ENCODE results near the gene RHEB. TPM values are rescaled to one million over a fixed set of nuclear protein-coding genes. Genes with fewer than 3 reads are reported as not detected.

Gene RHEB
- total and polyA plus RNA-seq, 2 of the 13 experiments (the other 11 are each of a cell fraction or from before 2014, with no cell fraction given) = 55.0 to 77.6 TPM

DNA sequence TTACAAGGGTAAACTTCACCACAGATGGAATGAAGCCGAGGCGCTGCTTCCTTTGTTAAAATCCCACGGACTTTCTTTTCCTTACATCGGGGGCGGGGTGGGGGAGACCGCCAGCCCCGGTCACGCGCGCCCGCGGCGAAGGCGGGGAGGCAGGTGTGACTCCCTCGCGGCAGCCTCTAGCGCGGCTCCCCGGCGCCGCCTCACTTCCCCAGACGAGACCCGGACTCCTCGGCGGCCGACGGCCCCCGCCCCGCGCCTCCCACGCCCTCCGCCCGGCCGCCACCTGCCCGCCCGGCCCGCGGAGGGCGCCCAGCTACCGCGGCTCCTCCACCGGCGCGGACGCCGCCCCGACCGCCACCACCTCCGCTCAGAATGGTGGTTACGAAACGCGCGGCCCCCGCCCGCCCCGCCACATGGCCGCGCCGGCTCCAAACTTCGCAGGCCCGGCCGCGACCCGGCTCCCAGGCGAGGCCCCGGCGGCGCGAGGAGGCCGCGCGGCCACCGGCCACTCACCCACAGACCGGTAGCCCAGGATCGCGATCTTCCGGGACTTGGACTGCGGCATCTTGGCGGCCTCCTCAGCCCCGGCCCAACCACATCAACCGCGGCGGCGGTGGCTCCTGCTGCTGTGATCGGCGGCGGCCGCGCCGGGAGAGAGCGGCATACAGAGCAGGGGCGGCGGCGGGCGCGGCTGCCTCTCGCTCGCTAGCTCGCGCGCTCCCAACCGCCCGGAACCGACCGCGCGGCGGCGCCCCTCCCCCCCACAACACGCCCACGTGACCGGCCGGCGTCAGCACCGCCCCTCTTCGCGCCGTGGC is 539 bp downstream of the RHEB start (continued):
- 0 out of 2 replicates have a peak, but pooled peaks have one; percentile 20 for TF ChIP-seq ZNF687 (CRISPR knock-in tag; IDR thresholded peaks at IDR 0.05)
- 0 out of 4 replicates have a peak, but pooled peaks of 1 of the 2 experiments have one; percentile 38 for TF ChIP-seq POLR2A (IDR thresholded peaks at IDR 0.05; ENCODE audit: insufficient read depth in 1 of 2, low read depth in 2 of 2, low read length in 2 of 2)
- TF ChIP-seq, protein P1, sequence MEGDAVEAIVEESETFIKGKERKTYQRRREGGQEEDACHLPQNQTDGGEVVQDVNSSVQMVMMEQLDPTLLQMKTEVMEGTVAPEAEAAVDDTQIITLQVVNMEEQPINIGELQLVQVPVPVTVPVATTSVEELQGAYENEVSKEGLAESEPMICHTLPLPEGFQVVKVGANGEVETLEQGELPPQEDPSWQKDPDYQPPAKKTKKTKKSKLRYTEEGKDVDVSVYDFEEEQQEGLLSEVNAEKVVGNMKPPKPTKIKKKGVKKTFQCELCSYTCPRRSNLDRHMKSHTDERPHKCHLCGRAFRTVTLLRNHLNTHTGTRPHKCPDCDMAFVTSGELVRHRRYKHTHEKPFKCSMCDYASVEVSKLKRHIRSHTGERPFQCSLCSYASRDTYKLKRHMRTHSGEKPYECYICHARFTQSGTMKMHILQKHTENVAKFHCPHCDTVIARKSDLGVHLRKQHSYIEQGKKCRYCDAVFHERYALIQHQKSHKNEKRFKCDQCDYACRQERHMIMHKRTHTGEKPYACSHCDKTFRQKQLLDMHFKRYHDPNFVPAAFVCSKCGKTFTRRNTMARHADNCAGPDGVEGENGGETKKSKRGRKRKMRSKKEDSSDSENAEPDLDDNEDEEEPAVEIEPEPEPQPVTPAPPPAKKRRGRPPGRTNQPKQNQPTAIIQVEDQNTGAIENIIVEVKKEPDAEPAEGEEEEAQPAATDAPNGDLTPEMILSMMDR (CRISPR knock-in tag; IDR thresholded peaks at IDR 0.05) = peak; percentile 12; the same call in 1 of the 2 replicates
- peak; percentile 88 for TF ChIP-seq ASH2L (IDR thresholded peaks at IDR 0.05; ENCODE audit: insufficient read length, low read depth, low read length)
- TF ChIP-seq, protein P2, sequence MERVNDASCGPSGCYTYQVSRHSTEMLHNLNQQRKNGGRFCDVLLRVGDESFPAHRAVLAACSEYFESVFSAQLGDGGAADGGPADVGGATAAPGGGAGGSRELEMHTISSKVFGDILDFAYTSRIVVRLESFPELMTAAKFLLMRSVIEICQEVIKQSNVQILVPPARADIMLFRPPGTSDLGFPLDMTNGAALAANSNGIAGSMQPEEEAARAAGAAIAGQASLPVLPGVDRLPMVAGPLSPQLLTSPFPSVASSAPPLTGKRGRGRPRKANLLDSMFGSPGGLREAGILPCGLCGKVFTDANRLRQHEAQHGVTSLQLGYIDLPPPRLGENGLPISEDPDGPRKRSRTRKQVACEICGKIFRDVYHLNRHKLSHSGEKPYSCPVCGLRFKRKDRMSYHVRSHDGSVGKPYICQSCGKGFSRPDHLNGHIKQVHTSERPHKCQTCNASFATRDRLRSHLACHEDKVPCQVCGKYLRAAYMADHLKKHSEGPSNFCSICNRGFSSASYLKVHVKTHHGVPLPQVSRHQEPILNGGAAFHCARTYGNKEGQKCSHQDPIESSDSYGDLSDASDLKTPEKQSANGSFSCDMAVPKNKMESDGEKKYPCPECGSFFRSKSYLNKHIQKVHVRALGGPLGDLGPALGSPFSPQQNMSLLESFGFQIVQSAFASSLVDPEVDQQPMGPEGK (CRISPR knock-in tag; IDR thresholded peaks at IDR 0.05) = 0 out of 2 replicates have a peak, but pooled peaks have one; percentile 33
- TF ChIP-seq, protein P3, sequence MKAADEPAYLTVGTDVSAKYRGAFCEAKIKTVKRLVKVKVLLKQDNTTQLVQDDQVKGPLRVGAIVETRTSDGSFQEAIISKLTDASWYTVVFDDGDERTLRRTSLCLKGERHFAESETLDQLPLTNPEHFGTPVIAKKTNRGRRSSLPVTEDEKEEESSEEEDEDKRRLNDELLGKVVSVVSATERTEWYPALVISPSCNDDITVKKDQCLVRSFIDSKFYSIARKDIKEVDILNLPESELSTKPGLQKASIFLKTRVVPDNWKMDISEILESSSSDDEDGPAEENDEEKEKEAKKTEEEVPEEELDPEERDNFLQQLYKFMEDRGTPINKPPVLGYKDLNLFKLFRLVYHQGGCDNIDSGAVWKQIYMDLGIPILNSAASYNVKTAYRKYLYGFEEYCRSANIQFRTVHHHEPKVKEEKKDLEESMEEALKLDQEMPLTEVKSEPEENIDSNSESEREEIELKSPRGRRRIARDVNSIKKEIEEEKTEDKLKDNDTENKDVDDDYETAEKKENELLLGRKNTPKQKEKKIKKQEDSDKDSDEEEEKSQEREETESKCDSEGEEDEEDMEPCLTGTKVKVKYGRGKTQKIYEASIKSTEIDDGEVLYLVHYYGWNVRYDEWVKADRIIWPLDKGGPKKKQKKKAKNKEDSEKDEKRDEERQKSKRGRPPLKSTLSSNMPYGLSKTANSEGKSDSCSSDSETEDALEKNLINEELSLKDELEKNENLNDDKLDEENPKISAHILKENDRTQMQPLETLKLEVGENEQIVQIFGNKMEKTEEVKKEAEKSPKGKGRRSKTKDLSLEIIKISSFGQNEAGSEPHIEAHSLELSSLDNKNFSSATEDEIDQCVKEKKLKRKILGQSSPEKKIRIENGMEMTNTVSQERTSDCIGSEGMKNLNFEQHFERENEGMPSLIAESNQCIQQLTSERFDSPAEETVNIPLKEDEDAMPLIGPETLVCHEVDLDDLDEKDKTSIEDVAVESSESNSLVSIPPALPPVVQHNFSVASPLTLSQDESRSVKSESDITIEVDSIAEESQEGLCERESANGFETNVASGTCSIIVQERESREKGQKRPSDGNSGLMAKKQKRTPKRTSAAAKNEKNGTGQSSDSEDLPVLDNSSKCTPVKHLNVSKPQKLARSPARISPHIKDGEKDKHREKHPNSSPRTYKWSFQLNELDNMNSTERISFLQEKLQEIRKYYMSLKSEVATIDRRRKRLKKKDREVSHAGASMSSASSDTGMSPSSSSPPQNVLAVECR (CRISPR knock-in tag; IDR thresholded peaks at IDR 0.05; ENCODE audit: borderline replicate concordance) = peak; percentile 62; the same call in 1 of the 2 replicates
- TF ChIP-seq ZNF563 (CRISPR knock-in tag; IDR thresholded peaks at IDR 0.05) = 0 out of 2 replicates have a peak, but pooled peaks have one; percentile 24
- TF ChIP-seq SALL1 (CRISPR knock-in tag; IDR thresholded peaks at IDR 0.05) = peak; percentile 37; the same call in 1 of the 2 replicates
- TF ChIP-seq HDAC1 (CRISPR knock-in tag; IDR thresholded peaks at IDR 0.05) = 0 out of 2 replicates have a peak, but pooled peaks have one; percentile 37
- peak; percentile 58; the same call in 1 of the 2 replicates for TF ChIP-seq GABPB1 (CRISPR knock-in tag; IDR thresholded peaks at IDR 0.05)
- TF ChIP-seq SAP130 (CRISPR knock-in tag; IDR thresholded peaks at IDR 0.05; ENCODE audit: low read depth) = peak; percentile 48; the same call in 1 of the 2 replicates
- TF ChIP-seq ZFYVE20 (CRISPR knock-in tag; IDR thresholded peaks at IDR 0.05; ENCODE audit: borderline replicate concordance, low read depth) = peak; percentile 33; the same call in 1 of the 2 replicates
- peak; percentile 56; the same call in 1 of the 2 replicates for TF ChIP-seq RBFOX2 (IDR thresholded peaks at IDR 0.05; ENCODE audit: low read depth, low read length)
- TF ChIP-seq ELF1 (CRISPR knock-in tag; IDR thresholded peaks at IDR 0.05) = 0 out of 2 replicates have a peak, but pooled peaks have one; percentile 1

Measured in HepG2 (cell line).